GM12873 (cell line): ENCODE data around the gene C1GALT1C1L.

Experiments used
- CTCF ChIP-seq: IDR thresholded peaks from 2 replicates; pipeline ENCODE4 v1.5.1; 2012; ENCODE audit warnings: low read depth, mild to moderate bottlenecking, moderate library complexity, low read length, control low read depth; ENCODE audit not compliant: insufficient read depth; ENCODE audit errors: missing control alignments

C1GALT1C1L gene

GRCh38 chr2:43710866-43711265 lies 34.6 kb upstream of the C1GALT1C1L start:
- no peak for TF ChIP-seq CTCF

GRCh38 chr2:43708891-43709290 lies 32.7 kb upstream of the C1GALT1C1L start:
- no peak for TF ChIP-seq CTCF

- no peak for TF ChIP-seq CTCF
Observed at GRCh38 chr2:43708178-43708577, 31.9 kb upstream of the C1GALT1C1L start.

- no peak for TF ChIP-seq CTCF
Observed at GRCh38 chr2:43707255-43708015, 31.2 kb upstream of the C1GALT1C1L start.

DNA sequence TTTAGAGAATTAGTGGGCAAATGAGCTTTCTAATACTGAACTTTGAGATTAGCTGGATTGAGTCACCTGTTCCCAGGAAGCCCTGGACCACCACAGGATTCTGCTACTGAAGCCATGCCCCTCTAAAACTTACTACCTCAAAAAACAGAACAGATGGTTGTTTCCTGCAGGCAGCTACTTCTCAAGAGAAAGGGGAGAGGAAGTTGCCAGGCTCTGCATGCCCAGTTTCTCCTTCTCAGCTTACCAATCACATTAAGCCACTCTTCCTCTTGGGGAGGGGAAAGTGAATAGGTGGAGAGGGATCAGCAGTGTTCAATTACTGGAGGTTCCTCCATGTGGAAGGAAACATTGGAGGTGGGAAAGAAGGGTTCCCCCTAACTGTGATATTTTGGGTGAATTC lies 24.9 kb upstream of the C1GALT1C1L start:
- TF ChIP-seq CTCF = no peak

DNA sequence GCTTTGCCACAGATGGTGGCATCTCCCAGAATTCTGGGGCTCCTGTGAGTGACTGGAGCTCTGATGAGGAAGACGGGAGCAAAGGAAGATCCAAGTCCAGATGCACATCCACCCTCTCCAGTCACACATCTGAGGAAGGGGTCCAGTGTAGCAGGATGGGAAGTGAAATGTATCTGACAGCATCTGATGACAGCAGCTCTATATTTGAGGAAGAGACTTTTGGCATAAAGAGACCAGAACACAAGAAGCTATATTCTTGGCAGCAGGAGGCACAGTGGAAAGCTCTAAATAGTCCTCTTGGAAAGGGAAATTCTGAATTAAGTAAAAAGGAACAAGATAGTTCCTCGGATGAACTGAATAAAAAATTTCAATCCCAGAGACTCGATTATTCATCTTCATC lies 23.5 kb upstream of the C1GALT1C1L start:
- TF ChIP-seq CTCF = no peak

DNA sequence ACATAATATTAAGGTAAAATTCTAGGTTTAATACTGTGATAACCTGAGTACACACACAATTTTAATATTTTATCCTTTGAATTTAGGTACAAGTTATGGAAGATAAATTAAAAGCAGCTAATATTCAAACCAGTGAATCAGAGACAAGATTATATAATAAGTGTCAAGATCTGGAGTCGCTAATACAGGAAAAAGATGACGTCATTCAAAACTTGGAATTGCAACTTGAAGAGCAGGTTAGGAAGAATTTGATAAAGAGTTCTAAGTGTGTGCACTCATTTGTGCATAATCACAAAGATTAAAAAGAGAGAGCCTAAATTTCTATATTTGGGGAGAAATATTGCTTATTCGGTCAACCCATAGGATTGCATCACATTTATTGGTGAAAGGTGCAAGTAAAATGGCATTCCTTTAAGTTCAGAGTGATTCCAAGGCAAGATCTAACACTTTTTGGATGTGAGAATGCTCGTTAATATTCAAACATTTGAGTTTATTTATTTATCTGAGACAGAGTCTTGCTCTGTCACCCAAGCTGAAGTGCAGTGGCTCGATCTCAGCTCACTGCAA lies 16.3 kb upstream of the C1GALT1C1L start:
- no peak for TF ChIP-seq CTCF
